Measurements from ENCODE around the gene AMZ1.
A peak's percentile ranks its signal among the peaks of the same experiment; 100 is the strongest.

The AMZ1 gene

GRCh38 chr7:2698581-2699288 lies 10.7 kb downstream of the AMZ1 start:
- TF ChIP-seq CTCF (IDR thresholded peaks at IDR 0.05; ENCODE audit: insufficient read depth, low read depth, low read length, missing control alignments): no peak
- DNase-seq (ENCODE audit: low read depth): peak; percentile 98
- H3K4me3 ChIP-seq (ENCODE audit: low read depth, low read length): peak overlapping the region; percentile 31; the same call in 1 of the 2 replicates

GRCh38 chr7:2699289-2699620 lies 11.3 kb downstream of the AMZ1 start:
- TF ChIP-seq CTCF (IDR thresholded peaks at IDR 0.05; ENCODE audit: insufficient read depth, low read depth, low read length, missing control alignments): no peak
- DNase-seq (ENCODE audit: low read depth): no peak
- peak overlapping the region; percentile 31 for H3K4me3 ChIP-seq (ENCODE audit: low read depth, low read length)

- H3K4me3 ChIP-seq (ENCODE audit: low read depth, low read length): no peak overlapping the region
- no peak for TF ChIP-seq CTCF (IDR thresholded peaks at IDR 0.05; ENCODE audit: insufficient read depth, low read depth, low read length, missing control alignments)
- DNase-seq (ENCODE audit: low read depth): no peak
Observed at GRCh38 chr7:2700141-2700850, 12.3 kb downstream of the AMZ1 start.

- no peak overlapping the region for H3K4me3 ChIP-seq (ENCODE audit: low read depth, low read length)
- DNase-seq (ENCODE audit: low read depth): no peak
- TF ChIP-seq CTCF (IDR thresholded peaks at IDR 0.05; ENCODE audit: insufficient read depth, low read depth, low read length, missing control alignments): no peak
Observed at GRCh38 chr7:2701424-2701823, 13.4 kb downstream of the AMZ1 start.

GRCh38 chr7:2701832-2702593 lies 14.0 kb downstream of the AMZ1 start:
- H3K4me3 ChIP-seq (ENCODE audit: low read depth, low read length): no peak overlapping the region
- no peak for TF ChIP-seq CTCF (IDR thresholded peaks at IDR 0.05; ENCODE audit: insufficient read depth, low read depth, low read length, missing control alignments)
- no peak for DNase-seq (ENCODE audit: low read depth)

- DNase-seq (ENCODE audit: low read depth): no peak
- H3K4me3 ChIP-seq (ENCODE audit: low read depth, low read length): no peak overlapping the region
- TF ChIP-seq CTCF (IDR thresholded peaks at IDR 0.05; ENCODE audit: insufficient read depth, low read depth, low read length, missing control alignments): no peak
Observed at GRCh38 chr7:2702594-2702957, 14.6 kb downstream of the AMZ1 start.

All from GM12865 (cell line).